Activated T-cell treated with anti-CD3 and anti-CD28 coated beads for 1 hour (primary cell): ENCODE measurements around the gene OR8B12.
"Not testable (repeated sequence)": the region's sequence is repeated elsewhere in the genome, so short reads cannot be mapped to it uniquely, and the experiment has no call there.

ENCODE experiments used
- DNase-seq: peaks from one replicate; pipeline ENCODE4 v3.0.0-alpha.2; 2020; ENCODE audit warnings: low read depth

The OR8B12 gene

GRCh38 chr11:124520550-124520854 lies 23.0 kb downstream of the OR8B12 start:
- no peak for DNase-seq

- DNase-seq = no peak
Measured at GRCh38 chr11:124519850-124520549, 23.5 kb downstream of the OR8B12 start.

- DNase-seq = no peak
Measured at GRCh38 chr11:124518989-124519451, 24.4 kb downstream of the OR8B12 start.

GRCh38 chr11:124517314-124517713 lies 26.1 kb downstream of the OR8B12 start:
- no peak for DNase-seq

GRCh38 chr11:124514675-124515074 lies 28.8 kb downstream of the OR8B12 start:
- not testable (repeated sequence) for DNase-seq

- DNase-seq = no peak
Measured at GRCh38 chr11:124514131-124514530, 29.3 kb downstream of the OR8B12 start.

- no peak for DNase-seq
Measured at GRCh38 chr11:124511745-124512144, 31.7 kb downstream of the OR8B12 start.

GRCh38 chr11:124510279-124510678 lies 33.2 kb downstream of the OR8B12 start:
- DNase-seq = no peak

GRCh38 chr11:124499711-124500110 lies 43.7 kb downstream of the OR8B12 start:
- DNase-seq = no peak

GRCh38 chr11:124493016-124493655 lies 50.3 kb downstream of the OR8B12 start:
- no peak for DNase-seq
